ENCODE results near the gene TRIM67.
A peak's percentile ranks its signal among the peaks of the same experiment; 100 is the strongest.
"Not testable (repeated sequence)": the region's sequence is repeated elsewhere in the genome, so short reads cannot be mapped to it uniquely, and the experiment has no call there.

TRIM67 gene

DNA sequence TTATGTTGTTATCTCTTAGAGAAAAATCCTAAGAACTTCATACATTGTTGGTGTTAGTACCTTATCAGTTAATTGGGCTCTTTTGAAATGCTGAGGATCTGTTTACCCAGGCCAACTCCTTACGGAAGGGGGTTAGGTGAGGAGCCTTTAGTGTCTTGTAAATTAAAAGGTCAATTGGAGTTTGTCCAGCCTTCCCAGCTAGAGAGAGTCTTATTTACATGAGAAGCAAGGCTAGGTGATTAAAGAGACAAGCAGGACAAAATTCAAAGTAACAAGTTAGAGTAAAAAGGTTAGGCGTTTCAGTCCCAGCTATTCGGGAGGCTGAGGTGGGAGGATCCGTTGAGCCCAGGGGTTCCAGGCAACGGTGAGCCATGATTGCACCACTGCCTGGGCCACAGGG is 50.4 kb downstream of the TRIM67 start:
- H3K27me3 Mint-ChIP-seq (ENCODE audit: low read depth); H3K36me3 Mint-ChIP-seq (ENCODE audit: low read depth); H3K27ac Mint-ChIP-seq; H3K4me1 Mint-ChIP-seq (ENCODE audit: low read depth); DNase-seq (ENCODE audit: low spot score); H3K9me3 Mint-ChIP-seq: not testable (repeated sequence)
- peak overlapping the region; percentile 7 for H3K4me3 Mint-ChIP-seq

DNA sequence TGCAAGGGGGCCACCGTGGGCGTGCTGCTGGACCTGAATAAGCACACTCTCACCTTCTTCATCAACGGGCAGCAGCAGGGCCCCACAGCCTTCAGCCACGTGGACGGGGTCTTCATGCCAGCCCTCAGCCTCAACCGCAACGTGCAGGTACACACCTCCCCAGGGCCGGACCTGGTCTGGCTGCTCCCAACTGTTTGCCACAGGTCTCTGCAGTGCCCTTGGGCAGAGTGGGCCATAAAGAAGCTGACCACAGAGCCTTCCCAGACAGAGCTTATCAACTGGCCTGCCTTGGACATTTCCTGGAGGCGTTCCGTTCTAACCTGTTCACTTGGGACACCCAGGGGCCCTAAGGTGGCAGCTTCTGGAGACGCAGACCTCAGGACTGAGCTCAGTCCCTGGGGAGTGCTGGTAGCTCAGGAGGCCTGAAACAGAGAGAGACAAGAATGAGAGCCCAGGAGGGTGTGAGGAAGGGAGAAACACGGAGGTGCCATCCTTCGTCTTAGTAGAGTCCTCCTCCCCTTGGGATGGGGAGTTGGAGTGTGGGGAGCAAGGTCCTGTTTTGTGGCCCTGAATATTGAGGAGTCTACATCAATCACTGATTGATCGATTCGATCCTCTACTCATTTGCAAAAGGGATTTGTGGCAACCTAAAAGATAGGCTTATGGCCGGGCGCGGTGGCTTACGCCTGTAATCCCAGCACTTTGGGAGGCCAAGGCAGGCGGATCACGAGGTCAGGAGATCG is 52.1 kb downstream of the TRIM67 start:
- no peak for DNase-seq (ENCODE audit: low spot score)
- Mint-ChIP-seq H3K4me1 (ENCODE audit: low read depth) (peaks cover 7% of the 10 kb centered on the region), H3K27ac (no peak overlapping the region), H3K36me3 (ENCODE audit: low read depth) (no peaks in the 10 kb centered on the region), H3K27me3 (ENCODE audit: low read depth) (no peaks in the 10 kb centered on the region), H3K4me3 (no peak overlapping the region), H3K9me3 (no peaks in the 10 kb centered on the region)

DNA sequence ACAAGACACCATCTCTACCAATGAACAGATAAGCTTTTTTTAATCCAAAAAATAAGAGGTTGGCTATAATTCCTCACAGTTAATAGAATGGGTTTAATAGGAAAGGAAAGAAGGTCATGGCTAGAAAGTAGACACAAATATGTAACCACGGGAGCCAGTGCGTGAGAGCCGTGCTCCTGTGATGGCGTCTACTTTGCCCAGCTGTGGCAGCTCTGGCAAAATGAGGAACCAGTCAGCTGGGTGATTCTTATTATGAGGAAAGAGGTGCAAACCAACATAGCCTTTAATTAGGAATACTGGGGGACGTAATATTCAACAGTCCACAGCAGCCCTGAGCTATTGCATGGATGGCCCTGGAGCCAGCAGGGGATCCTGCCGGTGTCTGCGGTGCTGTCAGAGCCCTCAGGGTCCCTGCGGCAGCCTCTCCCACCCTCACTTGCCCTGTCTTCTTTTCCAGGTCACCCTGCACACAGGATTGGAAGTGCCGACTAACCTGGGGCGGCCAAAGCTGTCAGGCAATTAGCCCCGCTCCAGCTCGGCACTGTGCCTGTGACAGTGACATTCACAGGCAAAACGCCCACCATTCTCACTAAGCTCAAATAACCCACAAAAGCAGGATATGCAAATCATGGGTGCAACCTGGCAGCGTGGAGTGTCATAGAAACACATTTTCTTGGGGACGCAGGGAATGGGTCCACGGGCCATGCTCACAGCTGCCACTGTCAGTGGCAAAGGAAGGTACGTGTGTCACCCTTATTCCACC is 53.2 kb downstream of the TRIM67 start:
- Mint-ChIP-seq H3K4me1 (ENCODE audit: low read depth) (peaks cover 7% of the 10 kb centered on the region), H3K36me3 (ENCODE audit: low read depth) (no peaks in the 10 kb centered on the region), H3K27me3 (ENCODE audit: low read depth) (no peaks in the 10 kb centered on the region), H3K4me3 (no peak overlapping the region), H3K27ac (no peak overlapping the region), H3K9me3 (no peaks in the 10 kb centered on the region)
- DNase-seq (ENCODE audit: low spot score), result no peak

DNA sequence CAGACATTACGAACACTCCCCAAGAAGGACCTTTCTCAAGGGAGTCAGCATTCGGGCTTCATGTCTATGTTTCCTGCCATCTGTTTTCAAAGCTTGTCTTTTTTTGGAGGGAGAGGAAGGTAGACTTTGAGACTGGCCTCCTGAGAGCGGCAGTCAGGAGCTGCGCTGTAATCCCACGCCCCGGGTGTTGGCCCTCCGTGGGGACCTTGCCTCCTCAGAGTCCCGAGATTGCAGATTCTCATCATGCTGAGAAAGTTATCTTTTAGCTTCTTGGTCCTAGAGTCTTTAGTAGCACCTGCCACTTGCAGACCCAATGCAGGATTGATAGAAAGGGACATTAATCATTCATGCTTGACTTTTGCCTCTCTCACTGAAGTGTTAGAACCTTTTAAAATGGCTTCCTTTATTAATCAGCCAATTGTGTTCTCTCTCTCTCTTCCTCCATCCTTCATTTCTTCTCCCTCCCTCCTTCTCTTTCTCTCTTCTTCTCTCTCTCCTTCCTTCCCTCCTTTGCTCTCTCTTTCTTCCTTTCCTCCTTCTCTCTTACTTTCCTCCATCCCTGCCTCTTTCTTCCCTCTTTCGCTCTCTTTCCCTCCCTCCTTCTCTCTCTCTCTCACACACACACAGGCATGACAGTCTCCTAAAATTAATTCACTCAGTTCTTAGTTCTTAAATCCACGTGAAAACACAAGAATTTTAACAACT is 54.0 kb downstream of the TRIM67 start:
- Mint-ChIP-seq H3K27me3 (ENCODE audit: low read depth) (no peaks in the 10 kb centered on the region), H3K27ac (no peak overlapping the region), H3K36me3 (ENCODE audit: low read depth) (no peaks in the 10 kb centered on the region), H3K9me3 (no peaks in the 10 kb centered on the region), H3K4me1 (ENCODE audit: low read depth) (peaks cover 7% of the 10 kb centered on the region), H3K4me3 (no peak overlapping the region)
- no peak for DNase-seq (ENCODE audit: low spot score)

DNA sequence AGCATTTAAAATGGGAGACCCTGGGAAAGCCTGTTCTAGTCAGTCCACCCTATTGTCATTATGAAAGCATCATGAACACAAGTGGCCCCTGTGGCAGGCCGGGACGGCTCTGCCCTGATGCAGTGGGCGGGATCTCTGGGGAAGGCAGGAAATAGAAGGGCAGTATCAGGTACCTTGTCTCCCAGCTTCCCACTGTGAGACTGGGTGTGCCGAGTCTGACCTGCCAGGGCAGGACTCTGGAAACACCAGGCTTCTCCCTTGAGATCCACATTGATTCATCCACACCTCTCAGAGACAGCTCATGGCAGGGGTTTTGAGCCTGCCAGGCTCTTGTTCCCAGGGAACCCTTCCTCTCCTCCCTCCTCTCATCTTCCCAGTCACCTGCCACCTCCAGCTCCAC is 54.6 kb downstream of the TRIM67 start:
- Mint-ChIP-seq H3K36me3 (ENCODE audit: low read depth) (no peaks in the 10 kb centered on the region), H3K27me3 (ENCODE audit: low read depth) (no peaks in the 10 kb centered on the region), H3K4me3 (no peak overlapping the region), H3K4me1 (ENCODE audit: low read depth) (peaks cover 2% of the 10 kb centered on the region), H3K9me3 (no peaks in the 10 kb centered on the region), H3K27ac (no peak overlapping the region)
- no peak for DNase-seq (ENCODE audit: low spot score)

DNA sequence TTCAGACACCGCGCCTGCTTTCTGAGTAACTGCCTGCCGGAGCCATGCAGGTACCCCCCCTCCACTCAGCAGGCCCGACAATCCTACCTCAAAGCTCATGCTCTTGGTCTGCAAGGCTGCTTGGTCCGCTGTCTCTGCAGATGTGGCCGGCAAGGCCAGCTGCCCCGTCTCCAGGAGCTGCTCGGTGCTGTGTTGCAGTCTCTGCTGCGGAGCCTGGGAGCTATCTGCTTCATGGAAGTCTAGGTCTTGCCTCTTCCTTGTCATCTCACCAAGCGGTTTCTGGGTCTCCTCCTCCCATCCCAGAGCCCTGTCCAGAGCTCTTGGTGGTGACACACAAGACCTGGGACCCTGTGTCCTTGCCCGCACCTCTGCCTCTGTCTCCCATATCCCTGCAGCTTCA is 55.2 kb downstream of the TRIM67 start:
- no peak overlapping the region for H3K4me3 Mint-ChIP-seq
- H3K27me3 Mint-ChIP-seq (ENCODE audit: low read depth), result no peaks in the 10 kb centered on the region
- no peaks in the 10 kb centered on the region for H3K36me3 Mint-ChIP-seq (ENCODE audit: low read depth)
- H3K27ac Mint-ChIP-seq, result no peak overlapping the region
- H3K9me3 Mint-ChIP-seq, result no peaks in the 10 kb centered on the region
- DNase-seq (ENCODE audit: low spot score), result no peak
- no peaks in the 10 kb centered on the region for H3K4me1 Mint-ChIP-seq (ENCODE audit: low read depth)

DNA sequence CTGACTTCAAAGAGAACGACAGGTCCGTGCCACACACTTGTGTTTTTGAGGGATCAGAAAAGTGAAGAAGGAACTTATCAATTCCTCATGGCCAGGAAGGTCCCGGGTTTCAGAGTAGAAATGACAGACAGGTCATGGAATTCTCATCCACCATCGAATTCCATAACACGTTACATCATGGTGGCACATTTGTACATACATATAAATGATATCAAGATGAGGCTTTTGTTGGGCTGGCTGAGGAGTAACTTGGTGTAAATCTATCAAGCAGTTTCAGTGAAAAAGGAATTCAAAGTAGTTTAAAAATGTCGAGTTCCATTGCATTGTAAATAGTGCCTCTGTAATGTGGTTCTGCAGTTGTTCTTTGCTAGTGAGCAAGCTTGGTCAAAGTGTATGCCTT is 56.2 kb downstream of the TRIM67 start:
- Mint-ChIP-seq H3K36me3 (ENCODE audit: low read depth) (peaks cover 4% of the 10 kb centered on the region), H3K27me3 (ENCODE audit: low read depth) (no peaks in the 10 kb centered on the region), H3K9me3 (no peaks in the 10 kb centered on the region), H3K4me3 (no peak overlapping the region), H3K4me1 (ENCODE audit: low read depth) (no peaks in the 10 kb centered on the region), H3K27ac (no peak overlapping the region)
- DNase-seq (ENCODE audit: low spot score), result no peak

DNA sequence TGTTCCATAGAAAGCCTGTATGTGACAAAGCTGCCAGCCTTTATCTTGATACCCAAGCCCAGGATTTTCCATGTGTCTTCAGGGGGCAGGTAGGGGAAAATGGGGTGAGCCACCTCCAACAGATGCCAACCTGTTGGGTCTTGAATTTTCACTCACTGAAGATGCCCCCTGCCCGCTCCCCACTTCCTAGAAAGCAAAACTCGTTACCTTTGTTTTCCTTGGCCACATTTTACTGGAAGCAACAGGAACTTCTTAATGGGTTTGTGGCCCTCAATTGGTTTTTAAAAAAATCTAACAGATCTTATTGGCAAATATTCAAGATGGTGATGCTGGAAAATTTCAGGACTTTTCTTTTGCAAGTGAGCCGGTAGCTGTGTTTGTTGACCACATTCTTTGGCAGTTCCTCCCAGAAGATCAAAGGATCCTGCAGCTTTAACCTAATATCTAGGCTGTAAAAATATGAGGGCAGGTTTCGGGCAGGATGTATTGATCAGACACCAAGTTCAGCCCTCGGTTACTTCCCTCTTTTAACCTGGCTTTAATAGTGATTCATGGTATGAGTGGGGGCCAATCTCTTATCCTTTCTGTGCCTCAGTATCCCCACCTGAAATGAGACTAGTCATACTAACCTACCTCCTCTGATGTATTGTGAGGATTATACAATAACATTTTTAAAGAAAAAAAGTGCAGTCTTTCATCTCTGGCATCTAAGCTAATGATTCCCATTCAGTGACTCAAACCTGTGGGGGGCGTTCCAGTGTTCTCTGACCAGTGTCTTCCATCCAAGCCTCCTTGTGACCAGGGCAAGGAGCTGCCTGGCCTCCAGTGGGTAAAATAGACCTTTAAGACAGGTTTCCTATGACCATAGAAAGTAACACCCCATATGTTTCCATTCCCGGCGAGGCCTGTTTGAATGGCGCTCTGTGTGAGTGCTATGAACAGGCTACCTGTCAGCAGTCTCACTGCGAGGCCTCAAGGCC is 57.9 kb downstream of the TRIM67 start:
- H3K36me3 Mint-ChIP-seq (ENCODE audit: low read depth), result peaks cover 8% of the 10 kb centered on the region
- no peak for DNase-seq (ENCODE audit: low spot score)
- no peak overlapping the region for H3K4me3 Mint-ChIP-seq
- H3K27me3 Mint-ChIP-seq (ENCODE audit: low read depth), result no peaks in the 10 kb centered on the region
- no peak overlapping the region for H3K27ac Mint-ChIP-seq
- H3K9me3 Mint-ChIP-seq, result no peaks in the 10 kb centered on the region
- H3K4me1 Mint-ChIP-seq (ENCODE audit: low read depth), result no peaks in the 10 kb centered on the region

DNA sequence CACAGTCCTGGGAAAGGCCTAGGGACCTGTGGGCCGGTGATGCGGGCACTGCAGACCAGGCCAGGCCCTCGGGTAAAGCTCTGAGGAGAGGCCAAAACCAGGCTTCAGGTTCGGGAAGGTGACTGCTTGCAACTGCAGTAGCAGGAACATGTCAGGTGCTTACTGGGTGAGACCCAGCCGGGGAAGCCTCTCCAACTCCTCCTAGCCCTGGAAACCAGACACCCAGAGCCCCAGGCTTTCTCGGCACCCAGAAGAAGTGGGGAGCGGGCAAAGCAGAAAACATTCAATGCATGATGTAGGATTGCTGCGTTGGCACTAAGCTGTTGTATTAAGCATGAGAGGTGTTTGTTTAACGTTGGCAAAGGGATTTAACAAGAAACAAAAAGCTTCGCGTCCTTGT is 58.9 kb downstream of the TRIM67 start:
- H3K9me3 Mint-ChIP-seq, result no peaks in the 10 kb centered on the region
- no peak for DNase-seq (ENCODE audit: low spot score)
- no peak overlapping the region for H3K27ac Mint-ChIP-seq
- no peaks in the 10 kb centered on the region for H3K27me3 Mint-ChIP-seq (ENCODE audit: low read depth)
- peaks cover 17% of the 10 kb centered on the region for H3K36me3 Mint-ChIP-seq (ENCODE audit: low read depth)
- H3K4me3 Mint-ChIP-seq, result no peak overlapping the region
- H3K4me1 Mint-ChIP-seq (ENCODE audit: low read depth), result no peaks in the 10 kb centered on the region

DNA sequence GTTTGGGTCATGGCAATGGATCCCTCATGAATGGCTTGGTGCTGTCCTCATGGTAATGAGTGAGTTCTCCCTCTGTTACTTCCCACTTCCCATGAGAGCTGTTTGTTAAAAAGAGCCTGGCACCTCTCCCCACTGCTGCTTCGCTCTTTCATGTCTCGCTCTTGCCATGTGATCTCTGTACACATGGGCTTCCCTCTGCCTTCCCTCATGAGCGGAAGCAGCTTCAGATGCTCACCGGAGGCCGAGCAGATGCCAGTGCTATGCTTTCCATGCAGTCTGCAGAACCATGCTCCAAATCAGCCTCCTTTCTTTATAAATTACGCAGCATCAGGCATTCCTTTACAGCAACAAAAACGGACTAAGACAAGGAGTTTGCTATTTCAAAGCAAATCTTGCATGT is 64.3 kb downstream of the TRIM67 start:
- Mint-ChIP-seq H3K4me1 (ENCODE audit: low read depth) (peaks cover 2% of the 10 kb centered on the region), H3K36me3 (ENCODE audit: low read depth) (peaks cover 41% of the 10 kb centered on the region), H3K4me3 (no peak overlapping the region), H3K27me3 (ENCODE audit: low read depth) (no peaks in the 10 kb centered on the region), H3K9me3 (no peaks in the 10 kb centered on the region), H3K27ac (no peak overlapping the region)
- no peak for DNase-seq (ENCODE audit: low spot score)

DNA sequence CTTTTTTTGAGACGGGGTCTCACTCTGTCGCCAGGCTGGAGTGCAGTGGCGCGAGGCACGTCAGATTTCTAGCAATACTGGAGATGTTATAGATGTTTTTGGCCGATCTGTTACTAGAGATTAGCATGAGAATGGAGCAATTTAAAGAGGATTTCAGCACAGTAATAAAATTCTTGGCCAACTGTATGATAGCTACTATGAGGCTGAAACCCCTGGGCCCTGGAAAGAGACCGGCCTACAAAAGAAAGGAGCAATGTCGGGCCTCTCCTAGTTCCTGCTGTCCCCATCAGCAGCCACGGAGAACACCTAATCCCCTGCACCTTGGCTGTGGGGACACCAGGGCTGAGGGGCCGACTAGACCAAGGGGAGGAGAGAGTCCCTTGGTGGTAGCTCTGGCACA is 69.7 kb downstream of the TRIM67 start:
- Mint-ChIP-seq H3K9me3 (no peaks in the 10 kb centered on the region), H3K4me1 (ENCODE audit: low read depth) (peaks cover 22% of the 10 kb centered on the region), H3K36me3 (ENCODE audit: low read depth) (peaks cover 37% of the 10 kb centered on the region), H3K27ac (no peak overlapping the region), H3K4me3 (no peak overlapping the region), H3K27me3 (ENCODE audit: low read depth) (no peaks in the 10 kb centered on the region)
- no peak for DNase-seq (ENCODE audit: low spot score)

DNA sequence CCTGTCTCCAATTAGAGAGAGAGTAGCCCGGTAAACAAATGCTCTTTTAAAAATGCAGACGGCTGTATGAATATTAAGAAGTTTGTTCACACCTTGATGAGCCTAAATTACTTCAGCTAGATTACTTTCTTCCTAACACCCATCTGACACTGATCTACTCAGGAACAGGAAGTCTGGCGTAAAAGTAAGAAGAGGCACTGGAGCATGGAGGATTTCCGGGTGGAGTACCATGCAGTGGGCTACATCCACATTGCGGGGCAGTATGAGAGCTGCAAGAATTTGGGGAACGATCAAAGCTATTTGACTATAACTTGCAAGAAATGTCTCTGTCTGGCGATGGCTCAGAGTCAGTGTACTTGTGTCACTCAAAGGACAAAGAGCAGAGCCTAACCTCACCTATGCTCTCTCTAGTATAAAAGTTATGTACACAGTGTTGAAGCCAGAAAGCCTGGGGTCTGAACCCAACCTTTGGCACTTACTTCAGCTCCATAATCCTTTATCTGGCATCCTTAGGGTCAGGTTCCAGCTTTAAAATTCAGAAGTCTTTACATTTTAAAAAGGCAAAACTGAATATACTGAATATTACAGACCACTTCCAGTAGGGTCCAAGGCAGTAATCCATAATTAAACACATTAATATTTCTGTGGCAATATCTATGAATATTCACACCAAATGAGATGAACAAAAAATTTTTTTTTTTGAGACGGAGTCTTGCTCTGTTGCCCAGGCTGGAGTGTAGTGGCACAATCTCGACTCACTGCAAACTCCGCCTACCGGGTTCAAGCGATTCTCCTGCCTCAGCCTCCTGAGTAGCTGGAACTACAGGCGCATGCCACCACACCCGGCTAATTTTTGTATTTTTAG is 71.2 kb downstream of the TRIM67 start:
- Mint-ChIP-seq H3K27me3 (ENCODE audit: low read depth) (no peaks in the 10 kb centered on the region), H3K36me3 (ENCODE audit: low read depth) (peaks cover 39% of the 10 kb centered on the region), H3K4me1 (ENCODE audit: low read depth) (peaks cover 26% of the 10 kb centered on the region), H3K9me3 (no peaks in the 10 kb centered on the region), H3K4me3 (no peak overlapping the region), H3K27ac (no peak overlapping the region)
- DNase-seq (ENCODE audit: low spot score), result no peak
